NCI-H1048 (cell line): ENCODE data around the gene PIK3C2G.
A peak's percentile ranks its signal among the peaks of the same experiment; 100 is the strongest.
"Not testable (repeated sequence)": the region's sequence is repeated elsewhere in the genome, so short reads cannot be mapped to it uniquely, and the experiment has no call there.

Source experiments
- DNase-seq: peaks from one replicate; lab custom pipeline; 2025; lab: John Stamatoyannopoulos, UW

Gene PIK3C2G

GRCh38 chr12:18468246-18469075 is 207.1 kb downstream of the PIK3C2G start:
- DNase-seq = no peak

- DNase-seq = no peak
Observed at GRCh38 chr12:18470251-18470650, 208.9 kb downstream of the PIK3C2G start.

GRCh38 chr12:18472304-18472703 is 211.0 kb downstream of the PIK3C2G start:
- DNase-seq = no peak

- DNase-seq = no peak
Observed at GRCh38 chr12:18472806-18473205, 211.5 kb downstream of the PIK3C2G start.

- DNase-seq = no peak
Observed at GRCh38 chr12:18476861-18477260, 215.5 kb downstream of the PIK3C2G start.

GRCh38 chr12:18479256-18479655 is 217.9 kb downstream of the PIK3C2G start:
- DNase-seq = no peak

- DNase-seq = no peak
Observed at GRCh38 chr12:18482601-18483120, 221.3 kb downstream of the PIK3C2G start.

- no peak for DNase-seq
Observed at GRCh38 chr12:18483698-18484325, 222.5 kb downstream of the PIK3C2G start.

- no peak for DNase-seq
Observed at GRCh38 chr12:18486036-18486435, 224.7 kb downstream of the PIK3C2G start.

GRCh38 chr12:18487509-18487908 is 226.2 kb downstream of the PIK3C2G start:
- no peak for DNase-seq

- DNase-seq = no peak
Observed at GRCh38 chr12:18492372-18493025, 231.2 kb downstream of the PIK3C2G start.

GRCh38 chr12:18496156-18496555 is 234.8 kb downstream of the PIK3C2G start:
- DNase-seq = no peak

- not testable (repeated sequence) for DNase-seq
Observed at GRCh38 chr12:18500160-18500574, 238.8 kb downstream of the PIK3C2G start.

- DNase-seq = not testable (repeated sequence)
Observed at GRCh38 chr12:18500736-18501135, 239.4 kb downstream of the PIK3C2G start.

- peak; percentile 67 for DNase-seq
Observed at GRCh38 chr12:18502422-18502968, 241.2 kb downstream of the PIK3C2G start.

GRCh38 chr12:18521461-18521860 is 260.1 kb downstream of the PIK3C2G start:
- no peak for DNase-seq

- no peak for DNase-seq
Observed at GRCh38 chr12:18522806-18523205, 261.5 kb downstream of the PIK3C2G start.

- DNase-seq = not testable (repeated sequence)
Observed at GRCh38 chr12:18542497-18542896, 281.2 kb downstream of the PIK3C2G start.

- no peak for DNase-seq
Observed at GRCh38 chr12:18546399-18546798, 285.1 kb downstream of the PIK3C2G start.

- no peak for DNase-seq
Observed at GRCh38 chr12:18549598-18549997, 288.3 kb downstream of the PIK3C2G start.

- no peak for DNase-seq
Observed at GRCh38 chr12:18551106-18551505, 289.8 kb downstream of the PIK3C2G start.

- no peak for DNase-seq
Observed at GRCh38 chr12:18551701-18552100, 290.4 kb downstream of the PIK3C2G start.
